ENCODE results near the gene NBEAL1.

DNA sequence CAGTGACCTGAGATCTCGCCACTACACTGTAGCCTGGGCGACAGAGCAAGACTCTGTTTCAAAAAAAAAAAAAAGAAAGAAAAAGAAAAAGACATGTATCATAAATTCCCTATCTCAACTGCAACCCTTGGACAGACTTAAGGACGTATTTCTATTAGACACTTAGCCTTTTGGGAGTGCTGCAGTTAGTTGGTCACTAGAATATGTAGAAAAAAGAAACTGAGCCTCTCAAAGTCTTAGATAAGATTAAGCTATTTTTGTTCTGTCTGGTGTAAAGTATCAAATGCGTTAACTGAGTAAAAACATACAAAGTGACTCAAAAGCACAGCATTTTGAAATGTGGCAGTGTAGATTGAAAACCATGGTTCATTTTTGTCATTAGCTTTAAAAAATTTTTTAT is 7.3 kb downstream of the NBEAL1 start:
- TF ChIP-seq EZH2 (IDR thresholded peaks at IDR 0.05; ENCODE audit: low read depth, low read length, severe bottlenecking) (no peak), KDM5A (IDR thresholded peaks at IDR 0.05; ENCODE audit: low read length) (no peak), RAD21 (IDR thresholded peaks at IDR 0.05 in 1 of 2, conservative IDR thresholded peaks at IDR 0.05 in 1 of 2; ENCODE audit: low read depth in 2 of 2, low read length in 2 of 2) (no peak)
